ENCODE measurements around the gene PRR33. TPM values are rescaled to one million over a fixed set of nuclear protein-coding genes. Genes with fewer than 3 reads are reported as not detected.
"Not testable (repeated sequence)": the region's sequence is repeated elsewhere in the genome, so short reads cannot be mapped to it uniquely, and the experiment has no call there.

Gene PRR33
- total RNA-seq = under 1 TPM in 1 of 2 experiments, not detected in 1; 0.07 TPM

GRCh38 chr11:1891831-1892115, at the start of gene PRR33:
Gene PRR33, minus strand, starts transcription at chr11:1891895. Its CDS starts 1,311 bp downstream, at chr11:1890584.
- peaks cover 22% of the 10 kb centered on the region for H3K4me1 Mint-ChIP-seq (ENCODE audit: low read depth)
- ChIA-PET CTCF (interaction anchor here (0.7 to 2.5 kb wide), 4 partner anchors 10 to 260 kb away, joined by 3 to 16 read pairs (median 4); no protein-coding TSS in a partner anchor), POLR2A (interaction anchor here (1.6 kb wide), 1 partner anchor 25 kb away, joined by 6 read pairs; no protein-coding TSS in a partner anchor)
- peak within 1 kb of the TSS; percentile 46 for H3K4me3 Mint-ChIP-seq
- no peaks in the 10 kb centered on the region for H3K27me3 Mint-ChIP-seq
- H3K36me3 Mint-ChIP-seq = peaks cover 7% of the 10 kb centered on the region
- no peak within 1 kb of the TSS for H3K27ac Mint-ChIP-seq
- H3K9me3 Mint-ChIP-seq = no peaks in the 10 kb centered on the region
- DNase-seq = no peak
- intact Hi-C loops (cut with micrococcal nuclease) = loop anchor here (10.0 kb wide), 1 partner anchor 53 kb away; the partner anchor contains the start of gene MRPL23

DNA sequence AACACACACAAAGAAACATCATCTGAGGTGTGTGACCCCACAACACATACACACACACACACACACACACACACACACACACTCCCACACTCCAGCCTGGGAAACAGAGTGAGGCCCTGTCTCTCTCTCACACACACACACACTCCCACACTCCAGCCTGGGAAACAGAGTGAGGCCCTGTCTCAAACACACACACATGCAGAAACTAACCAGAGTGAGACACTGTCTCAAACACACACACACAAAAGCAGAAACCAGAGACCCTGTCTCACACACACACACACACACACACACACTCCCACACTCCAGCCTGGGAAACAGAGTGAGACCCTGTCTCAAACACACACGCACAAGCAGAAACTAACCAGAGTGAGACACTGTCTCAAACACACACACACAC, 48.1 kb upstream of the PRR33 start:
- H3K27ac Mint-ChIP-seq; H3K36me3 Mint-ChIP-seq; CTCF ChIA-PET; H3K27me3 Mint-ChIP-seq; POLR2A ChIA-PET; H3K4me1 Mint-ChIP-seq (ENCODE audit: low read depth); DNase-seq; H3K9me3 Mint-ChIP-seq; H3K4me3 Mint-ChIP-seq: not testable (repeated sequence)
- intact Hi-C loops (cut with micrococcal nuclease) = loop anchor here (1.0 to 10.0 kb wide), 2 partner anchors 25 to 45 kb away; partner anchors contain the start of gene PRR33

DNA sequence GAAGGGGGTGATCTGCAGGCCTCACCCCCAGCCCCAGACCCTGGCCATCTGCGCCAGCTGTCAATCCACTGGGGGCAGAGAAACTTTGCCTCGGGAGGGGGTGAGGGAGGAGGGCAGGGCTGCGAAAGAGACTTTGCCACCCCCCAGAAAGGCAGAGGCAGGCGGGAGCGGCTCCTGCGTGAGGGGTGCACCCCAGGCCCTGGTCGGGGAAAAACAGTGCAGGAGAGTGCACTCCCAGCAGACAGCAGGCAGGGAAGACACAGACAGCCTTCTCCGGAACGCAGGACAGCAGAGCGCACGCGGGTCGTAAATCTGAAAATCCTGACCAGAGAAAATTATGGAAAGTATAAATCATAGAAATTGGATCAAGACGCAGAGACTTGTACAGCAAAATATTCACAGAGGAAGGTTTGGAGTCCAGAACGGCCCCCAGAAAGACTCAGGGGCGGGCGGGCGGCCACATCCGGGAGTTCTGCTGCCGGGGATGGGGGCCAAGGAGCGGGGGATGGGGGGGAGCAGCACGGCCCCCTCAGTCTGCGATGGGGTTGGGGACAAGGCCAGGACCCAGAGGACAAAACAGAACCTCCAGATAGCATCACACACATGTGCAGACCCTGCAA, 47.4 kb upstream of the PRR33 start:
- intact Hi-C loops (cut with micrococcal nuclease) = loop anchor here (1.0 kb wide), 1 partner anchor 25 kb away; no protein-coding TSS in a partner anchor
- H3K36me3 Mint-ChIP-seq = no peaks in the 10 kb centered on the region
- H3K27ac Mint-ChIP-seq = no peak overlapping the region
- ChIA-PET CTCF (no interaction called here), POLR2A (no interaction called here)
- peaks cover 4% of the 10 kb centered on the region for H3K4me1 Mint-ChIP-seq (ENCODE audit: low read depth)
- no peak overlapping the region for H3K4me3 Mint-ChIP-seq
- H3K27me3 Mint-ChIP-seq = no peaks in the 10 kb centered on the region
- no peaks in the 10 kb centered on the region for H3K9me3 Mint-ChIP-seq
- DNase-seq = no peak

DNA sequence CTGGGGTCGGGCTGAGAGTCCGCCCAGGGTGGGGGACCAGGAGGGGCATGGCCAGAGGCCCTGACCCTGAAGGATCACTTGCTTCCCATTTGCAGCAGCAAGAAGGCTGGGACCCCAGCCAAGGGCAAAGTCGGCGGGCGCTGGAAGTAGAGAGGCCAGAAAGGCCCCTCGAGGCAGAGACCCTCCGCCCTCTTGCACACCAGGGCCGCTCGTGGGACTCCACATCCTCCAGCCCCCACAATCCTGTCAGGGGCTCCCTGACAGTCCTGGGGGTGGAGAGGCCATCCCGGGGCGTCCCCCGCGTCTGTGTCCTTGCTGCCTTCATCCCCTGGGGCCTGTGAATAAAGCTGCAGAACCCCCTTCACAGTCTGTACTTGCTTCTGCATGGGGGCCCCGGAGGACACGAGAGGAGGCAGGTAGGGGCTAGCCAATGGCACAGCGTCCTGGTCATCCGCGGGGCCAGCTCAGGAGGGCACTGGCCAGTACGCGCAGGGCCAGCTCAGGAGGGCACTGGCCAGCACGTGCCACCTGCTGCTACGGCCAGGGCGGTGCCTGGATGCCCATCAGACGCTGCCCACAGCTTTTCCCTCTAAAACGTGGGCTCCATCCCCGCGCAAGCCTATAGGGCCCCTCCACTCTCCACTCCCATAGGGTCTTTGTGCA, 46.8 kb upstream of the PRR33 start:
- H3K4me1 Mint-ChIP-seq (ENCODE audit: low read depth) = peaks cover 4% of the 10 kb centered on the region
- intact Hi-C loops (cut with micrococcal nuclease) = loop anchor here (1.0 kb wide), 1 partner anchor 24 kb away; no protein-coding TSS in a partner anchor
- no peak overlapping the region for H3K27ac Mint-ChIP-seq
- CTCF ChIA-PET = no interaction called here
- no peaks in the 10 kb centered on the region for H3K36me3 Mint-ChIP-seq
- no peak for DNase-seq
- POLR2A ChIA-PET = no interaction called here
- no peaks in the 10 kb centered on the region for H3K27me3 Mint-ChIP-seq
- no peaks in the 10 kb centered on the region for H3K9me3 Mint-ChIP-seq
- no peak overlapping the region for H3K4me3 Mint-ChIP-seq

DNA sequence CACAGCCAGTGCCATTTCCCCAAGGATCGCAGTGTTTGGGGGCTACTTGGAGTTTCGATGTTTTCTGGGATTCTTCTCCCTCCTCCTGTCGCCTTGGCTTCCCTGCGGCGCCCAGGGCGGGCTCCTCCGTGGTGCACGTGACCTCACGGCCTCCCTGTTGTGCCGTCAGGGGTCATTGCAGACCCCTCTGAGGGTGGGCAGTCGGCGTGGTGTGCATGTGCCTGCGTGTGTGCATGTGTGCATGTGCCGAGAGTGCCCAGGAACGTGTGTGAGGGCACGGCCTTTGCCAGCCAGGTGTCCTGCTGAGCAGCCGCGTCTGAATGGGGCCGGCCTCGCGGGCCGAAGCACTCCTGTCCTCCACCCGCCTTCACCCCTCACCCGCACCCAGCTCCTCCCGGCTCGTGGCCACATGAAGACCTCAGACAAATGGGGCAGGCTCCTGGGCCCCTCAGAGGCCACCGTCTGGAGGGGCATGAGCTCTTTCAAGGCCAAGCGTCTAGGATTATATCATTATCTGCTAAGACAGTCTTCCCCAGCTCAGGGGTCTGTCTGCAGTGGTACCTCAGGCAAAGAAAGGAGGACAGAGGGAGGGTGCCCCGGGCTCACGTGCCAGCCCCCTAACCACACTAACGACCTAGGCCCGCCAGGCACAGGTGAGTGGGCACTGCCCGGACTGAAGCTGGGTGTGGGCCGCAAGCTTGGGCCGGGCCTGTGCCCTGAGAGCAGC, 46.1 kb upstream of the PRR33 start:
- intact Hi-C loops (cut with micrococcal nuclease) = no loop called here
- Mint-ChIP-seq H3K27ac (no peak overlapping the region), H3K27me3 (no peaks in the 10 kb centered on the region), H3K9me3 (no peaks in the 10 kb centered on the region), H3K36me3 (no peaks in the 10 kb centered on the region), H3K4me1 (ENCODE audit: low read depth) (peaks cover 4% of the 10 kb centered on the region), H3K4me3 (no peak overlapping the region)
- no peak for DNase-seq
- CTCF ChIA-PET = no interaction called here
- POLR2A ChIA-PET = no interaction called here

- Mint-ChIP-seq H3K4me3 (no peak overlapping the region), H3K27ac (no peak overlapping the region), H3K27me3 (no peaks in the 10 kb centered on the region), H3K36me3 (no peaks in the 10 kb centered on the region), H3K9me3 (no peaks in the 10 kb centered on the region), H3K4me1 (ENCODE audit: low read depth) (peaks cover 4% of the 10 kb centered on the region)
- intact Hi-C loops (cut with micrococcal nuclease) = no loop called here
- no peak for DNase-seq
- POLR2A ChIA-PET = no interaction called here
- CTCF ChIA-PET = no interaction called here
Measured at GRCh38 chr11:1936781-1937615, 45.3 kb upstream of the PRR33 start.

- no peak overlapping the region for H3K4me3 Mint-ChIP-seq
- ChIA-PET POLR2A (no interaction called here), CTCF (no interaction called here)
- H3K4me1 Mint-ChIP-seq (ENCODE audit: low read depth) = peaks cover 4% of the 10 kb centered on the region
- intact Hi-C loops (cut with micrococcal nuclease) = no loop called here
- H3K36me3 Mint-ChIP-seq = no peaks in the 10 kb centered on the region
- H3K27me3 Mint-ChIP-seq = no peaks in the 10 kb centered on the region
- H3K27ac Mint-ChIP-seq = no peak overlapping the region
- DNase-seq = no peak
- no peaks in the 10 kb centered on the region for H3K9me3 Mint-ChIP-seq
Measured at GRCh38 chr11:1936072-1936780, 44.5 kb upstream of the PRR33 start.

GRCh38 chr11:1935156-1936071, 43.7 kb upstream of the PRR33 start:
- POLR2A ChIA-PET = no interaction called here
- CTCF ChIA-PET = interaction anchor here (0.7 kb wide), 1 partner anchor 283 kb away, joined by 4 read pairs; no protein-coding TSS in a partner anchor
- H3K27ac Mint-ChIP-seq = no peak overlapping the region

GRCh38 chr11:1934335-1935155, 42.9 kb upstream of the PRR33 start:
- CTCF ChIA-PET = no interaction called here
- no peaks in the 10 kb centered on the region for H3K36me3 Mint-ChIP-seq
- no peaks in the 10 kb centered on the region for H3K9me3 Mint-ChIP-seq
- no peak overlapping the region for H3K27ac Mint-ChIP-seq
- H3K27me3 Mint-ChIP-seq = no peaks in the 10 kb centered on the region
- no peak for DNase-seq
- H3K4me3 Mint-ChIP-seq = no peak overlapping the region
- intact Hi-C loops (cut with micrococcal nuclease) = no loop called here
- POLR2A ChIA-PET = no interaction called here
- peaks cover 6% of the 10 kb centered on the region for H3K4me1 Mint-ChIP-seq (ENCODE audit: low read depth)

More at GRCh38 chr11:1935156-1936071, 43.7 kb upstream of the PRR33 start:
- Mint-ChIP-seq H3K4me1 (ENCODE audit: low read depth) (peaks cover 6% of the 10 kb centered on the region), H3K4me3 (no peak overlapping the region), H3K9me3 (no peaks in the 10 kb centered on the region), H3K27me3 (no peaks in the 10 kb centered on the region), H3K36me3 (no peaks in the 10 kb centered on the region)
- DNase-seq = no peak
- intact Hi-C loops (cut with micrococcal nuclease) = no loop called here

GRCh38 chr11:1933416-1934334, 42.0 kb upstream of the PRR33 start:
- intact Hi-C loops (cut with micrococcal nuclease) = no loop called here
- ChIA-PET CTCF (no interaction called here), POLR2A (no interaction called here)
- no peak overlapping the region for H3K4me3 Mint-ChIP-seq
- no peaks in the 10 kb centered on the region for H3K9me3 Mint-ChIP-seq
- no peak for DNase-seq
- no peaks in the 10 kb centered on the region for H3K36me3 Mint-ChIP-seq
- peaks cover 2% of the 10 kb centered on the region for H3K4me1 Mint-ChIP-seq (ENCODE audit: low read depth)
- no peak overlapping the region for H3K27ac Mint-ChIP-seq
- no peaks in the 10 kb centered on the region for H3K27me3 Mint-ChIP-seq
